K562 (cell line): Measurements from ENCODE around the gene SLC5A2. TPM values are rescaled to one million over a fixed set of nuclear protein-coding genes. Genes with fewer than 3 reads are reported as not detected.

Experiments
- BCL6 ChIP-seq: fragments of 250-450 bp; sonication (Bioruptor Pico); IDR thresholded peaks from 2 replicates; pipeline ENCODE4 v1.4.0; 2020
- CBX8 ChIP-seq: fragments of 200-600 bp; sonication (generic); IDR thresholded peaks from 2 replicates; pipeline ENCODE4 v1.6.1; 2012; ENCODE audit warnings: borderline replicate concordance, mixed run types, low read depth, mild to moderate bottlenecking, moderate library complexity, mixed read lengths, low read length, control low read depth, inconsistent platforms; ENCODE audit not compliant: poor library complexity, severe bottlenecking; ENCODE audit errors: extremely low read depth
- CC2D1A ChIP-seq: fragments of 450-650 bp; IDR thresholded peaks from 2 replicates; pipeline ENCODE4 v1.6.1; 2017; ENCODE audit warnings: mild to moderate bottlenecking
- CEBPZ ChIP-seq: fragments of 150-350 bp; IDR thresholded peaks from 2 replicates; pipeline ENCODE4 v1.6.1; 2014; ENCODE audit warnings: low read depth, mild to moderate bottlenecking, low read length, borderline replicate concordance
- KAT7 ChIP-seq: sonication (generic); formaldehyde crosslinking; IDR thresholded peaks from 2 replicates; pipeline ENCODE4 v1.8.0; 2022; ENCODE audit warnings: missing genetic modification reagents, mild to moderate bottlenecking, borderline replicate concordance
- KDM2B ChIP-seq: fragments of 250-450 bp; sonication (Bioruptor Pico); IDR thresholded peaks from 2 replicates; pipeline ENCODE4 v1.8.0; 2021; ENCODE audit warnings: mild to moderate bottlenecking, moderate library complexity
- MTA3 ChIP-seq: fragments of 450-650 bp; formaldehyde crosslinking; IDR thresholded peaks from 2 replicates; pipeline ENCODE4 v1.6.1; 2017; ENCODE audit warnings: mild to moderate bottlenecking, borderline replicate concordance
- PCBP1 ChIP-seq: fragments of 200-400 bp; formaldehyde crosslinking; IDR thresholded peaks from 2 replicates; pipeline ENCODE4 v1.6.1; 2018; ENCODE audit warnings: mild to moderate bottlenecking, low read depth, low read length; ENCODE audit not compliant: poor library complexity, severe bottlenecking
- RREB1 ChIP-seq: fragments of 250-450 bp; sonication (Bioruptor Pico); IDR thresholded peaks from 2 replicates; pipeline ENCODE4 v1.4.0; 2020
- SAP30 ChIP-seq: fragments of 200-600 bp; sonication (generic); IDR thresholded peaks from 2 replicates; pipeline ENCODE4 v1.6.1; 2012; ENCODE audit warnings: borderline replicate concordance, low read depth, mild to moderate bottlenecking, moderate library complexity, low read length, control low read depth, inconsistent platforms; ENCODE audit not compliant: insufficient read depth, poor library complexity, severe bottlenecking
- SMARCB1 ChIP-seq: IDR thresholded peaks from 2 replicates; pipeline ENCODE4 v1.6.1; 2011; ENCODE audit warnings: improper control_type of control experiment, low read depth; ENCODE audit not compliant: insufficient read length
- ZBTB43 ChIP-seq: sonication (generic); formaldehyde crosslinking; IDR thresholded peaks from 2 replicates; pipeline ENCODE4 v1.8.0; 2023; ENCODE audit warnings: mild to moderate bottlenecking, missing genetic modification reagents
- ZNF277 ChIP-seq: fragments of 250-450 bp; sonication (Bioruptor Pico); IDR thresholded peaks from 2 replicates; pipeline ENCODE4 v1.8.0; 2022; ENCODE audit warnings: inconsistent platforms, mild to moderate bottlenecking, moderate library complexity, borderline replicate concordance
- polyA plus RNA-seq, 8 experiments: library from polyadenylated mRNA; depleted of rRNA in 4 of 8; stranded (reverse) in 5 of 8; unstranded in 3 of 8; fragments of >200 nt; fragmentation: Nextera tagmentation in 2 of 8; fragmentation: Illumina TruSeq in 1 of 8; extraction: Ambion mirVana in 2 of 8; extraction: Trizol in 1 of 8; gene quantifications; 2 replicates each; pipeline versions ENCODE4 v1.2.1 to v1.2.3, GENCODE V29; 2011 to 2014; ENCODE audit warnings: inconsistent platforms in 1 of 8, missing spikeins in 1 of 8
- total RNA-seq, 7 experiments: library from RNA; depleted of rRNA in 6 of 7; stranded (reverse); fragments of >200 nt in 6 of 7; fragmentation: Illumina TruSeq in 2 of 7; extraction: Trizol in 2 of 7; gene quantifications; 2 replicates each; pipeline versions ENCODE4 v1.2.1 to v1.2.3, GENCODE V29; 2011 to 2021; ENCODE audit warnings: low replicate concordance in 1 of 7

Gene SLC5A2
- total and polyA plus RNA-seq, 9 of the 15 experiments (the other 6 are each of a cell fraction or from before 2014, with no cell fraction given) = 0.07 to 2.7 (median 2.2) TPM; not detected in 6

- TF ChIP-seq PCBP1 (no peak), SAP30 (peak; percentile 36), KDM2B (CRISPR knock-in tag) (no peak), KAT7 (no peak), SMARCB1 (no peak), BCL6 (CRISPR knock-in tag) (no peak), RREB1 (CRISPR knock-in tag) (no peak), MTA3 (peak; percentile 66; the same call in 1 of the 2 replicates), ZNF277 (no peak), CC2D1A (no peak), CBX8 (no peak), CEBPZ (no peak), ZBTB43 (CRISPR knock-in tag) (no peak)
Observed at GRCh38 chr16:31453255-31454204, 29.4 kb upstream of the SLC5A2 start (continued).
